Lower leg skin (tissue), 4 donors: ENCODE measurements around the gene CA7. TPM values are rescaled to one million over a fixed set of nuclear protein-coding genes. Genes with fewer than 3 reads are reported as not detected.

Experiments used
- DNase-seq, 2 donors: peaks; one replicate each; pipeline ENCODE4 v3.0.0-alpha.2; 2019; ENCODE audit warnings: low spot score in 2 of 2
- H3K4me3 ChIP-seq: fragments of 200-600 bp; sonication (generic); 2 replicates; pipeline ENCODE4 v1.5.1; 2017; ENCODE audit warnings: mild to moderate bottlenecking, low read depth; ENCODE audit not compliant: poor library complexity, severe bottlenecking
- CTCF ChIP-seq, 3 donors: fragments of 450-650 bp; IDR thresholded peaks; one replicate each; pipeline ENCODE4 v1.5.1; 2016; ENCODE audit warnings: antibody characterized with exemption in 3 of 3, mild to moderate bottlenecking in 3 of 3, moderate library complexity in 2 of 3
- POLR2A ChIP-seq, 2 donors: fragments of 450-650 bp; IDR thresholded peaks; one replicate each; pipeline ENCODE4 v1.6.1; 2016 to 2017; ENCODE audit warnings: antibody characterized with exemption in 2 of 2, mild to moderate bottlenecking in 1 of 2, moderate library complexity in 1 of 2
- WGBS, 2 donors: methylation state at CpG; one replicate each; pipeline ENCODE4 v1.1.5; 2018; 5-methylcytosine and 5-hydroxymethylcytosine counted together
- intact Hi-C: fragments of 100-400 bp; cut with DNase I; formaldehyde crosslinking; loops from one replicate; pipeline ENCODE4 v1.15.0; 2023; ENCODE audit warnings: low total_unique reads
- total RNA-seq, 4 donors: library from RNA; depleted of rRNA; stranded (reverse); fragments of >200 nt; gene quantifications; one replicate each; pipeline ENCODE4 v1.1.0, GENCODE V29; 2016

The CA7 gene
- total RNA-seq, 4 donors from 2014 or later: not detected

GRCh38 chr16:66881560-66881959 is 37.3 kb downstream of the CA7 start:
- H3K4me3 ChIP-seq: no peak overlapping the region
- 81 to 89% methylated on average over 2 of the region's 2 CpGs for WGBS, 2 donors
- intact Hi-C loops: no loop called here
- TF ChIP-seq CTCF (IDR thresholded peaks at IDR 0.05) (no peak), POLR2A (IDR thresholded peaks at IDR 0.05) (no peak)
- DNase-seq: no peak

DNA sequence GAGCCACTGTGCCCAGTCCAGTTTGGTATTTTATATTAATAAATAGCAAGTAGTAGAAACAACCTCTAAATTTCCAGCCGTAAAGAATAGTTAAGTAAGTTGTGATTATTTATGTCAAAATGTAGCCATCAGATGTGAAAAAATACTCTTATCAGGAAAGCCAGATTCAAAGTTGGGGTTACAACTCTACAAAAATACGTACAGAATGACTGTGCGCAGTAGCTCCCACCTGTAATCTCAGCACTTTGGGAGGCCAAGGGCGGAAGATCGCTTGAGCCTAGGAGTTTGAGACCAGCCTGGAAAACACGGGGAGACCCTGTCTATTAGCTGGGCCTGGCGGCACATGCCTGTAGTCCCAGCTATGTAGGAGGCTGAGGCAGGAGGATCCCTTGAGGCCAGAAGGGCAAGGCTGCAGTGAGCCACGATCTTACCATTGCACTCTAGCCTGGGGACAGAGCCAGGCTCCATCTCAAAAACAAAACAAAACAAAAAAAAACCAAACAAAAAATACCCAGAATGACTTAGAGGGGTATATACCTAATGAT is 37.8 kb downstream of the CA7 start:
- intact Hi-C loops: no loop called here
- no peak for DNase-seq
- 88 to 94% methylated on average over 8 of the region's 8 CpGs for WGBS, 2 donors
- TF ChIP-seq CTCF (IDR thresholded peaks at IDR 0.05) (no peak), POLR2A (IDR thresholded peaks at IDR 0.05) (no peak)
- no peak overlapping the region for H3K4me3 ChIP-seq

GRCh38 chr16:66882702-66883101 is 38.5 kb downstream of the CA7 start:
- intact Hi-C loops: no loop called here
- WGBS, 2 donors: 94 to 96% methylated on average over 3 of the region's 3 CpGs
- no peak for DNase-seq
- TF ChIP-seq CTCF (IDR thresholded peaks at IDR 0.05) (no peak), POLR2A (IDR thresholded peaks at IDR 0.05) (no peak)
- H3K4me3 ChIP-seq: no peak overlapping the region

DNA sequence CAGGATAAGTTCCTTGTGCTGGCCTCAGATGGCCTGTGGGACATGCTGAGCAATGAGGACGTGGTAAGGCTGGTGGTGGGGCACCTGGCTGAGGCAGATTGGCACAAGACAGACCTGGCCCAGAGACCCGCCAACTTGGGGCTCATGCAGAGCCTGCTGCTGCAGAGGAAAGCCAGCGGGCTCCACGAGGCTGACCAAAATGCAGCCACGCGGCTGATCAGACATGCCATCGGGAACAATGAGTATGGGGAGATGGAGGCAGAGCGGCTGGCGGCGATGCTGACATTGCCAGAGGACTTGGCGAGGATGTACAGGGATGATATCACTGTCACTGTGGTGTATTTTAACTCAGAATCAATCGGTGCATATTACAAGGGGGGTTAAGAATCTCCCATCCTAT is 41.3 kb downstream of the CA7 start:
- no peak for TF ChIP-seq CTCF (IDR thresholded peaks at IDR 0.05)
- TF ChIP-seq POLR2A (IDR thresholded peaks at IDR 0.05): no peak
- intact Hi-C loops: no loop called here
- H3K4me3 ChIP-seq: no peak overlapping the region
- WGBS, 2 donors: 90 to 92% methylated on average over 12 of the region's 12 CpGs
- no peak for DNase-seq

GRCh38 chr16:66886321-66886720 is 42.1 kb downstream of the CA7 start:
- no peak for TF ChIP-seq CTCF (IDR thresholded peaks at IDR 0.05)
- TF ChIP-seq POLR2A (IDR thresholded peaks at IDR 0.05): no peak
- 54 to 60% methylated on average over 2 of the region's 2 CpGs for WGBS, 2 donors
- H3K4me3 ChIP-seq: no peak overlapping the region
- intact Hi-C loops: no loop called here
- no peak for DNase-seq

GRCh38 chr16:66886914-66887313 is 42.7 kb downstream of the CA7 start:
- 76 to 82% methylated on average over 3 of the region's 3 CpGs for WGBS, 2 donors
- H3K4me3 ChIP-seq: no peak overlapping the region
- intact Hi-C loops: no loop called here
- DNase-seq: no peak
- TF ChIP-seq POLR2A (IDR thresholded peaks at IDR 0.05) (no peak), CTCF (IDR thresholded peaks at IDR 0.05) (no peak)
